Ovary (tissue), 3 donors: ENCODE data around the gene IGSF21.

Source experiments
- CTCF ChIP-seq, 3 donors: fragments of 450-650 bp in 2 of 3; fragments of 200-600 bp in 1 of 3; IDR thresholded peaks; one replicate each; pipeline versions ENCODE4 v1.5.1 to v1.8.0; 2016 to 2022; ENCODE audit warnings: antibody characterized with exemption in 3 of 3, mild to moderate bottlenecking in 1 of 3
- POLR2A ChIP-seq: fragments of 450-650 bp; IDR thresholded peaks from one replicate; pipeline ENCODE4 v1.6.1; 2017; ENCODE audit warnings: antibody characterized with exemption, mild to moderate bottlenecking, moderate library complexity
- donor health status: DM: no; HTN: no; CAD: no.

GRCh38 chr1:18144062-18144461 is 36.5 kb downstream of the IGSF21 start:
- TF ChIP-seq CTCF (IDR thresholded peaks at IDR 0.05): no peak
- TF ChIP-seq POLR2A: no peak
